CD4-positive, alpha-beta T cell (primary cell): ENCODE measurements around the gene PTPRC. TPM values are rescaled to one million over a fixed set of nuclear protein-coding genes. Genes with fewer than 3 reads are reported as not detected.

Experiments used
- ATAC-seq: fragments of 200-7000 bp; cut with Tn5 transposase; one replicate; pipeline ENCODE4 v1.10.0; 2022; ENCODE audit warnings: mild to moderate bottlenecking; ENCODE audit not compliant: poor library complexity
- CTCF ChIA-PET: fragments of 350-600 bp; sonication (Branson Sonifier 250); formaldehyde crosslinking; loops from one replicate; lab custom pipeline; 2021; ENCODE audit warnings: antibody characterized with exemption, inconsistent platforms; lab: Charles Lee
- POLR2A ChIA-PET: fragments of 350-600 bp; sonication (Branson Sonifier 250); formaldehyde crosslinking; loops from one replicate; lab custom pipeline; 2021; ENCODE audit warnings: antibody characterized with exemption, inconsistent platforms; lab: Charles Lee
- DNase-seq, 14 experiments: peaks; one replicate each; pipeline ENCODE4 v3.0.0-alpha.2; 2013 to 2020; ENCODE audit warnings: mixed read lengths in 2 of 14
- H3K27ac ChIP-seq, 2 donors: one replicate each; pipeline versions ENCODE4 v1.5.1 to v1.7.0; 2013; ENCODE audit warnings: low read length in 2 of 2, low read depth in 1 of 2, mild to moderate bottlenecking in 1 of 2
- H3K27me3 ChIP-seq, 2 experiments: 1 replicate in 1 of 2; 2 replicates in 1 of 2; pipeline versions ENCODE4 v1.6.1 to v1.7.0; 2013; ENCODE audit warnings: low read length in 2 of 2, control low read depth in 1 of 2, mild to moderate bottlenecking in 1 of 2, moderate library complexity in 1 of 2; ENCODE audit not compliant: insufficient read depth in 2 of 2, control insufficient read depth in 1 of 2
- H3K36me3 ChIP-seq: one replicate; pipeline ENCODE4 v1.6.1; 2013; ENCODE audit warnings: low read length, control low read depth; ENCODE audit not compliant: insufficient read depth
- H3K4me1 ChIP-seq: one replicate; pipeline ENCODE4 v1.6.1; 2013; ENCODE audit warnings: low read length, control low read depth; ENCODE audit not compliant: insufficient read depth
- H3K4me3 ChIP-seq: one replicate; pipeline ENCODE4 v1.5.1; 2013; ENCODE audit warnings: mild to moderate bottlenecking, low read length, moderate library complexity
- H3K9me3 ChIP-seq, 2 experiments: 1 replicate in 1 of 2; 2 replicates in 1 of 2; pipeline versions ENCODE4 v1.6.1 to v1.7.0; 2013; ENCODE audit warnings: low read length in 2 of 2, mild to moderate bottlenecking in 2 of 2, control low read depth in 1 of 2, moderate library complexity in 1 of 2; ENCODE audit not compliant: control insufficient read depth in 1 of 2, insufficient read depth in 1 of 2
- H3K27ac Mint-ChIP-seq: one replicate; pipeline ENCODE4 v1.8.0; 2020; ENCODE audit warnings: mixed read lengths
- H3K27me3 Mint-ChIP-seq: one replicate; pipeline ENCODE4 v1.8.0; 2021; ENCODE audit warnings: mixed read lengths
- H3K36me3 Mint-ChIP-seq: one replicate; pipeline ENCODE4 v1.8.0; 2021; ENCODE audit warnings: low read depth, mixed read lengths
- H3K4me1 Mint-ChIP-seq: one replicate; pipeline ENCODE4 v1.8.0; 2021; ENCODE audit warnings: low read depth, mixed read lengths
- H3K4me3 Mint-ChIP-seq: one replicate; pipeline ENCODE4 v1.8.0; 2020; ENCODE audit warnings: mild to moderate bottlenecking, mixed read lengths
- H3K9me3 Mint-ChIP-seq: one replicate; pipeline ENCODE4 v1.8.0; 2020; ENCODE audit warnings: mixed read lengths
- intact Hi-C, 2 experiments: fragments of 100-400 bp; cut with DNase I in 1 of 2; cut with micrococcal nuclease in 1 of 2; formaldehyde crosslinking; loops; one replicate each; pipeline versions ENCODE4 v1.15.1 to v1.9.0; 2023 to 2025; cut with DNase I, micrococcal nuclease
- total RNA-seq, 174 experiments: library from RNA in 2 of 174; stranded (reverse) in 2 of 174; gene quantifications; one replicate each; pipeline ENCODE4 v1.2.3 and lab custom pipeline; 2021 to 2026
- TF ChIP-seq, protein P1 (sequence below): fragments of 200-600 bp; IDR thresholded peaks from one replicate; pipeline ENCODE4 v1.8.0; 2022; ENCODE audit warnings: antibody characterized with exemption, mild to moderate bottlenecking

The PTPRC gene
- total RNA-seq, 2 experiments from 2014 or later, result 661 to 698 TPM

GRCh38 chr1:198662821-198663220 lies 24.0 kb downstream of the PTPRC start:
- ChIA-PET POLR2A (interaction anchor here (0.6 to 10.3 kb wide), 11 partner anchors 12 to 50 kb away, joined by 3 to 317 read pairs (median 4); partner anchors contain the start of gene PTPRC), CTCF (interaction anchor here (1.1 to 1.3 kb wide), 2 partner anchors 19 to 22 kb away, joined by 3 to 4 read pairs; no protein-coding TSS in a partner anchor)
- Histone ChIP-seq H3K4me1 (peaks cover 50% of the 10 kb centered on the region), H3K36me3 (peaks cover 57% of the 10 kb centered on the region), H3K27ac (peak overlapping the region; percentile 38 to 62), H3K4me3 (peak overlapping the region; percentile 21), H3K9me3 (no peaks in the 10 kb centered on the region), H3K27me3 (no peaks in the 10 kb centered on the region)
- H3K27ac Mint-ChIP-seq, result peak overlapping the region; percentile 100
- intact Hi-C loops, result no loop called here
- H3K36me3 Mint-ChIP-seq, result peaks cover 77% of the 10 kb centered on the region
- ATAC-seq, result peak; percentile 10
- DNase-seq, result no peak
- H3K9me3 Mint-ChIP-seq, result no peaks in the 10 kb centered on the region
- peaks cover 86% of the 10 kb centered on the region for H3K4me1 Mint-ChIP-seq
- peak overlapping the region; percentile 57 for H3K4me3 Mint-ChIP-seq
- TF ChIP-seq, protein P1, sequence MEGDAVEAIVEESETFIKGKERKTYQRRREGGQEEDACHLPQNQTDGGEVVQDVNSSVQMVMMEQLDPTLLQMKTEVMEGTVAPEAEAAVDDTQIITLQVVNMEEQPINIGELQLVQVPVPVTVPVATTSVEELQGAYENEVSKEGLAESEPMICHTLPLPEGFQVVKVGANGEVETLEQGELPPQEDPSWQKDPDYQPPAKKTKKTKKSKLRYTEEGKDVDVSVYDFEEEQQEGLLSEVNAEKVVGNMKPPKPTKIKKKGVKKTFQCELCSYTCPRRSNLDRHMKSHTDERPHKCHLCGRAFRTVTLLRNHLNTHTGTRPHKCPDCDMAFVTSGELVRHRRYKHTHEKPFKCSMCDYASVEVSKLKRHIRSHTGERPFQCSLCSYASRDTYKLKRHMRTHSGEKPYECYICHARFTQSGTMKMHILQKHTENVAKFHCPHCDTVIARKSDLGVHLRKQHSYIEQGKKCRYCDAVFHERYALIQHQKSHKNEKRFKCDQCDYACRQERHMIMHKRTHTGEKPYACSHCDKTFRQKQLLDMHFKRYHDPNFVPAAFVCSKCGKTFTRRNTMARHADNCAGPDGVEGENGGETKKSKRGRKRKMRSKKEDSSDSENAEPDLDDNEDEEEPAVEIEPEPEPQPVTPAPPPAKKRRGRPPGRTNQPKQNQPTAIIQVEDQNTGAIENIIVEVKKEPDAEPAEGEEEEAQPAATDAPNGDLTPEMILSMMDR, result no peak
- no peaks in the 10 kb centered on the region for H3K27me3 Mint-ChIP-seq

DNA sequence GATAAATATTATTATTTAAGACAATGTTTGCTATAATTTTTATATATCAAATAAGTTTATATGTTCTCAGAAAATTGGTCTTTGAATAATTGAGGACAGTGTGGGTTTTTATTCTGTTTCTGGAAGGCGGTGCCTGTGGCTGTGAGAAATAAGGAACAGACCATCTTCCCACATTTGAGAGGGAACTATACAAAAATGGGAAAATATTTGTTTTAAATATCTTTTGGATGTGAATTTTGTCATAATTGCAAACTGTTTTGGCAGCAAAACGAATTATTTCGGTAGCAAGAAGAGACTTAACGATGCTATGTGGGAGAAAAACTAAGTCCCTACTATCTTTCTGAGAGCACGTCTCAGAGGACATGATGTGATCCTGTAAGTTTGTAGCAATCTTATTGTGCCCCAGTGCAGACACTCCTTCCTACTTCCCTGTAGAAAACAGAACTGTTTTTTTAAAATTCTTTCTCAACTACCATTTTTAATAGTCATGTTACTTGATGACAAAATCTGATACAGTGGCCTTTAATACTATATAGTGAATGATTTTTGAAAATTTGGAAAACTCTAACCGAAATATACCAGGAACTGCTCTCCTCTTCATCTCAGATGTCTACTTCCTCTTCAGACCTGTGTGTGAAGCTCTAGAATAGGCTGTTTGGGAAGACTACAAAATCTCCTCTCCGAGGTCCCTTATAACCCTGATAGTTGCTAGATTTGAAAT lies 25.4 kb downstream of the PTPRC start:
- peaks cover 57% of the 10 kb centered on the region for H3K4me1 ChIP-seq
- H3K27me3 Mint-ChIP-seq, result no peaks in the 10 kb centered on the region

DNA sequence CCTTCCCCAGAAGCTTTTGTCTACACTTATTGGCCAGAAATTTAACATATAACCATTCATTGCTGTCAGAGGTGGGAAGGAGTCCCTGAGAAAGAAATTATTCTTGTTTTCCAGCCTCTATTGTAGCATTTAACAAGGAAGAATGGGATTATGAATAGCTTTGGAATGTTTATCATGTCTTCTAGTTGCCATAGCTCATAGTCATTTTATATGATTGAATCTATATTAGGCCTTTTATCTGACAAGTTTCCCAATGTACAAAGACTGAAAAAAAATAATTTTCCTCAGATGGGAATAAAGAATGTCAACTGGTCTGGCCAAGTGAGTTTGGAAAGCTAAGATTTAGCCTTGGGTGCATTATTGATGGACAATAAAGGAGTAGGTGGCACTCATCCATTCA lies 28.3 kb downstream of the PTPRC start:
- Histone ChIP-seq H3K4me3 (no peak overlapping the region), H3K9me3 (no peaks in the 10 kb centered on the region), H3K4me1 (peaks cover 56% of the 10 kb centered on the region), H3K27me3 (no peaks in the 10 kb centered on the region), H3K27ac (peak overlapping the region; percentile 61 to 66), H3K36me3 (peaks cover 85% of the 10 kb centered on the region)
- peaks cover 90% of the 10 kb centered on the region for H3K36me3 Mint-ChIP-seq
- peaks cover 96% of the 10 kb centered on the region for H3K4me1 Mint-ChIP-seq
- TF ChIP-seq, protein P1, result no peak
- H3K4me3 Mint-ChIP-seq, result peak overlapping the region; percentile 72
- POLR2A ChIA-PET, result interaction anchor here (0.7 to 20.3 kb wide), 9 partner anchors 8 to 144 kb away, joined by 3 to 317 read pairs (median 5); no protein-coding TSS in a partner anchor
- DNase-seq (no peak), ATAC-seq (no peak)
- no peaks in the 10 kb centered on the region for H3K27me3 Mint-ChIP-seq
- no peaks in the 10 kb centered on the region for H3K9me3 Mint-ChIP-seq
- intact Hi-C loops, result no loop called here
- CTCF ChIA-PET, result interaction anchor here (1.3 kb wide), 1 partner anchor 8 kb away, joined by 3 read pairs; no protein-coding TSS in a partner anchor
- peak overlapping the region; percentile 100 for H3K27ac Mint-ChIP-seq

More for the DNA sequence above, 25.4 kb downstream of the PTPRC start:
- Histone ChIP-seq H3K27ac (peak overlapping the region; percentile 58 to 62), H3K27me3 (no peaks in the 10 kb centered on the region), H3K4me3 (peak overlapping the region; percentile 25), H3K9me3 (no peaks in the 10 kb centered on the region), H3K36me3 (peaks cover 71% of the 10 kb centered on the region)
- DNase-seq (peak in 2 of 14 experiments; percentile 60 to 62), ATAC-seq (peak; percentile 61)
- Mint-ChIP-seq H3K4me3 (peak overlapping the region; percentile 73), H3K27ac (peak overlapping the region; percentile 100), H3K36me3 (peaks cover 79% of the 10 kb centered on the region), H3K9me3 (no peaks in the 10 kb centered on the region), H3K4me1 (peaks cover 86% of the 10 kb centered on the region)
- TF ChIP-seq, protein P1, result no peak
- POLR2A ChIA-PET, result interaction anchor here (0.9 to 10.3 kb wide), 5 partner anchors 12 to 45 kb away, joined by 3 to 317 read pairs (median 5); no protein-coding TSS in a partner anchor
- CTCF ChIA-PET, result no interaction called here
- intact Hi-C loops, result no loop called here
